Stimulated activated naive B cell treated with anti-CD40 and anti-IgM and Interleukin-4, amounts not matched to agents 10 μg/mL and 1 μg/mL and 100 μg/mL, for 72 hours (primary cell): ENCODE results near the gene NFATC2.
A peak's percentile ranks its signal among the peaks of the same experiment; 100 is the strongest.
"Not testable (repeated sequence)": the region's sequence is repeated elsewhere in the genome, so short reads cannot be mapped to it uniquely, and the experiment has no call there.

Experiments used
- ATAC-seq, 2 donors: fragments of 150-1000 bp; cut with Tn5 transposase; replicated peaks; 2 replicates each; pipeline ENCODE4 v1.10.0; 2021; ENCODE audit warnings: moderate library complexity in 1 of 2
- DNase-seq: peaks from one replicate; pipeline ENCODE4 v3.0.0; 2021
- H3K27ac Mint-ChIP-seq: one replicate; pipeline ENCODE4 v1.8.0; 2022; ENCODE audit warnings: mild to moderate bottlenecking, mixed read lengths
- H3K27me3 Mint-ChIP-seq, 2 donors: one replicate each; pipeline ENCODE4 v1.8.0; 2022; ENCODE audit warnings: mixed read lengths in 2 of 2
- H3K36me3 Mint-ChIP-seq, 2 donors: one replicate each; pipeline ENCODE4 v1.8.0; 2022; ENCODE audit warnings: mixed read lengths in 2 of 2, mild to moderate bottlenecking in 1 of 2
- H3K4me1 Mint-ChIP-seq, 2 donors: one replicate each; pipeline ENCODE4 v1.8.0; 2022; ENCODE audit warnings: mixed read lengths in 2 of 2, mild to moderate bottlenecking in 1 of 2
- H3K4me3 Mint-ChIP-seq, 2 donors: one replicate each; pipeline ENCODE4 v1.8.0; 2022; ENCODE audit warnings: mild to moderate bottlenecking in 2 of 2, mixed read lengths in 2 of 2, moderate library complexity in 1 of 2
- H3K9me3 Mint-ChIP-seq, 2 donors: one replicate each; pipeline ENCODE4 v1.8.0; 2022; ENCODE audit warnings: mixed read lengths in 2 of 2, mild to moderate bottlenecking in 1 of 2

The NFATC2 gene

DNA sequence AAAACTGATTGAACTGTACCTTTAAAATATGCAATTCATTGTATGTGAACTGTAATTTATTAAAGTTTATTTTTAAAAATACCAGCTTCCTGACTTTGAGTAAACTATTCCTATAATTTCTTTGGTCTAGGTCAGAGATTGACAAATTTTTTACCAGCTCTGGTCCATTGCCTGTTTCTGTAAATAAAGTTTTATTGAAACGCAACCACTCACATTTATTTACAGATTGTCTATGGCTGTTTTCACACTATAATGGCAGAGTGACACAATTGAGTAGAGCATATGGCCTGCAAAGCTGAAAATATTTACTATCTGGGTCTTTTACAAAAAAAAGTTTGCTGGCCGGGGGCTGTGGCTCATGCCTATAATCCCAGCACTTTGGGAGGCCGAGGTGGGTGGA is 33.0 kb upstream of the NFATC2 start:
- ATAC-seq = no peak
- DNase-seq = no peak
- Mint-ChIP-seq H3K4me1 (no peaks in the 10 kb centered on the region), H3K9me3 (peaks cover 0 to 2% of the 10 kb centered on the region in 2 donors), H3K36me3 (no peaks in the 10 kb centered on the region), H3K27ac (no peak overlapping the region), H3K4me3 (no peak overlapping the region), H3K27me3 (peaks cover 13 to 28% of the 10 kb centered on the region in 2 donors)

- Mint-ChIP-seq H3K4me3 (no peak overlapping the region), H3K27ac (no peak overlapping the region), H3K4me1 (no peaks in the 10 kb centered on the region), H3K27me3 (peaks cover 16 to 33% of the 10 kb centered on the region in 2 donors), H3K36me3 (no peaks in the 10 kb centered on the region), H3K9me3 (peaks cover 0 to 2% of the 10 kb centered on the region in 2 donors)
- DNase-seq = no peak
- peak in 1 of 2 donors; percentile 36 for ATAC-seq
Observed at GRCh38 chr20:51574248-51575033, 31.9 kb upstream of the NFATC2 start.

- H3K4me3 Mint-ChIP-seq = no peak overlapping the region
- no peaks in the 10 kb centered on the region for H3K36me3 Mint-ChIP-seq
- H3K9me3 Mint-ChIP-seq = peaks cover 3 to 5% of the 10 kb centered on the region in 2 donors
Observed at GRCh38 chr20:51573576-51574243, 31.2 kb upstream of the NFATC2 start.

DNA sequence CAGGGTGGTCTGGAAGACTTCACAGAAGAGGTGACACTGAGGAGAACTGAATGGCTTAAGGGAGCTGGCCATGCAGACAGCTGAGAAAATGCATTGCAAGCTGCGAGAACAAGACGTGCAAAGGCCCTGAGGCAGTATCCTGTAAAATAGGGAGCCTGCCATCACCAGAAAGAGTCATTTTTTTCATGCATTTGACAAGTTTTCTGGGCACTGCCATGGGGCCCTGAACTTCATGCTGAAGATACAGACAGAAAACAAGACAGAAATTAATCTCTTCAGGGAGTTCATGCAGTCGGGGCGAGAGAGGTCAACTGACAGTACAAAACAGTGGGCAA is 28.9 kb upstream of the NFATC2 start:
- Mint-ChIP-seq H3K36me3 (peaks cover 2 to 7% of the 10 kb centered on the region in 2 donors), H3K27ac (no peak overlapping the region), H3K4me1 (peaks cover 0 to 2% of the 10 kb centered on the region in 2 donors), H3K9me3 (peaks cover 11 to 14% of the 10 kb centered on the region in 2 donors), H3K4me3 (no peak overlapping the region), H3K27me3 (peaks cover 27 to 44% of the 10 kb centered on the region in 2 donors)
- DNase-seq (no peak), ATAC-seq (no peak)

More at GRCh38 chr20:51573576-51574243, 31.2 kb upstream of the NFATC2 start:
- Mint-ChIP-seq H3K27ac (no peak overlapping the region), H3K4me1 (no peaks in the 10 kb centered on the region), H3K27me3 (peaks cover 20 to 35% of the 10 kb centered on the region in 2 donors)
- no peak for DNase-seq
- ATAC-seq = no peak

DNA sequence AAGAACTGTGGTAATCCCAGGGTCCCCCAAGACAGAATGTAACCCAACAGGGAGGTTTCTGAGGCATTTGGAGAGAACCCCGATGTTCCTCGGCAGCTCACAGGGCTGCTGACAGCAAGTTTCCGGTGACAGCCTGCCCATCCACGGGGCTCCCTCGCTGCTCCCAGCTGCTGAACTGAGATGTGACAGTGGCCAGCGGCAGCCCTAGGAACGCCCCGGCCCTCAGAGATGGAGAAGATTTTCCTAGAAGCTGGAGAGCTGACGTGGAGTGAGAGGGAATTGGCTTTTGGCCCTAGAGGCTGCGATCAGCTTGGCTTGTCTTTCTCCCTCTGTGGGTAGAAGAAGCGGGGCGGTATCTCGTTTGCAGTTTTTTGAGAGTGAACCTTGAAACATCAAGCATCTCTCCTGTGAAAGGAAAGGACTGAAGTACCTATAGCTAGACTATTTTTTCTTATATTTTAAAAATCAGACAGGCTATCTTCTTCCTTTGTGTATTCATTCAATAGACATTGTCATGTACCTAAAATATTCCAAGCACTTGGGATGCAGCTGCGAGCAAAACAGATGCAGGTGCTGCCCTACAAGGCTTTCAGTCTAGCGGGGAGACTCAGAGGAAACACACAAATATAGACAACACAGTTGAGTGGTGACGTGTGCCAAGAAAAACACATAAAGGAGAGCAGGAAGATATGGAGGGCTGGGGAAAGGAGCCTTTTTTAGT is 28.4 kb upstream of the NFATC2 start:
- no peak overlapping the region for H3K4me3 Mint-ChIP-seq

DNA sequence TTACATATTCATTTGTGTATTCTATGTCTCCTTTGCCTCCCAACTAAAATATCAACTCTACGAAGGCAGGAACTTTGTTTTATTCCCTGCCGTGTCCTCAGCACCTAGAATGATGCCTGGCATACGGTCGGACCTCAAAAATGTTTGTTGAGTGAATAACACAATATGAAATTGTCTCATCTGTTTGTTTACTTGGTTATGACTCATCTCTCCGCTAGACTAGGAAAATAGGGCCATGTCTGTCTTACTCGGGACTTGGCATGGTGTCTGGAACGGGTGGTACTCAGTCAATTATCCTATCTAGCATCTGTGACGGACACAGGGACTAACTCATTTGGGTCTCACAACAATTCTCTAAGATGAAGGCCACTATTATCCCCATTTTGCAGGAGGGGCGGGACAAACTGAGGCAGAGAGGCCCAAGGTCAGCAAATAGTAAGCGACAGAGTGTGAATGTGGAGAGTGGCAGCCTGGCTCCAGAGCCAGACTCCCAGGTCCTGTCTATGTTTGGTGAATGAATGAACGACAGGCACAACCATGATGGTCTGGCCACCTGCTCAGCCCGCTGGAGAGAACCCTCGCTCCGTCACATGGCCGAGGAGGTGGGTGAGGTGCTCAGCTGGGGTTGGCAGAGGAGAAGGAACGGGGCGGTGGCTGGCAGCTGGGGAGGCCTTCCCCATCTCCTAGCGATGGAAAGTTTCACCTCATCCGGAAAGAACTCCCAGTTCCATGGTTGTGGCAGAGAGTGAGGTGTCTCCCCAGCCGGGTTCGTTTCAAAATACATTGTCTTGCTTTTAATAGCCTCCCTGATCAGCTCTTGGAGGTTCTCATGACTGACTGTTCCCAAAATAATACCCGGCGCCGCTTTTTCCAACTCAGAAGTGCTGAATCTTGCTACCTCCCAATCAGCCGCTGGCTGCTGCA is 27.6 kb upstream of the NFATC2 start:
- H3K36me3 Mint-ChIP-seq = peaks cover 2 to 7% of the 10 kb centered on the region in 2 donors
- H3K9me3 Mint-ChIP-seq = peaks cover 11 to 14% of the 10 kb centered on the region in 2 donors
- peaks cover 27 to 48% of the 10 kb centered on the region in 2 donors for H3K27me3 Mint-ChIP-seq
- no peak overlapping the region for H3K4me3 Mint-ChIP-seq
- DNase-seq = no peak
- no peak for ATAC-seq
- H3K4me1 Mint-ChIP-seq = peaks cover 3 to 9% of the 10 kb centered on the region in 2 donors
- no peak overlapping the region for H3K27ac Mint-ChIP-seq

More for the DNA sequence above, 28.4 kb upstream of the NFATC2 start:
- Mint-ChIP-seq H3K9me3 (peaks cover 11 to 14% of the 10 kb centered on the region in 2 donors), H3K36me3 (peaks cover 2 to 7% of the 10 kb centered on the region in 2 donors), H3K27ac (no peak overlapping the region), H3K27me3 (peaks cover 27 to 46% of the 10 kb centered on the region in 2 donors), H3K4me1 (peaks cover 3% of the 10 kb centered on the region in 2 donors)
- DNase-seq (no peak), ATAC-seq (no peak)

GRCh38 chr20:51568533-51568932 is 26.0 kb upstream of the NFATC2 start:
- not testable (repeated sequence) for DNase-seq, H3K4me1 Mint-ChIP-seq, H3K4me3 Mint-ChIP-seq, ATAC-seq, H3K36me3 Mint-ChIP-seq, H3K27ac Mint-ChIP-seq
- Mint-ChIP-seq H3K27me3 (peaks cover 36 to 56% of the 10 kb centered on the region in 2 donors), H3K9me3 (peaks cover 11 to 14% of the 10 kb centered on the region in 2 donors)

- Mint-ChIP-seq H3K4me1 (peaks cover 9 to 16% of the 10 kb centered on the region in 2 donors), H3K27me3 (peaks cover 45 to 65% of the 10 kb centered on the region in 2 donors), H3K4me3 (no peak overlapping the region), H3K36me3 (peaks cover 2 to 7% of the 10 kb centered on the region in 2 donors), H3K9me3 (peaks cover 11 to 14% of the 10 kb centered on the region in 2 donors), H3K27ac (no peak overlapping the region)
- DNase-seq (no peak), ATAC-seq (no peak)
Observed at GRCh38 chr20:51567622-51568021, 25.1 kb upstream of the NFATC2 start.

GRCh38 chr20:51566594-51566993 is 24.1 kb upstream of the NFATC2 start:
- peaks cover 3 to 7% of the 10 kb centered on the region in 2 donors for H3K36me3 Mint-ChIP-seq
- ATAC-seq = no peak
- no peak overlapping the region for H3K27ac Mint-ChIP-seq
- H3K4me3 Mint-ChIP-seq = no peak overlapping the region
- no peak for DNase-seq
- peaks cover 11 to 24% of the 10 kb centered on the region in 2 donors for H3K4me1 Mint-ChIP-seq
- H3K27me3 Mint-ChIP-seq = peaks cover 53 to 70% of the 10 kb centered on the region in 2 donors
- H3K9me3 Mint-ChIP-seq = peaks cover 11 to 14% of the 10 kb centered on the region in 2 donors

GRCh38 chr20:51565298-51566144 is 23.0 kb upstream of the NFATC2 start:
- peaks cover 59 to 72% of the 10 kb centered on the region in 2 donors for H3K27me3 Mint-ChIP-seq
- no peak overlapping the region for H3K27ac Mint-ChIP-seq
- no peak overlapping the region for H3K4me3 Mint-ChIP-seq
- H3K36me3 Mint-ChIP-seq = peaks cover 4 to 7% of the 10 kb centered on the region in 2 donors
- H3K9me3 Mint-ChIP-seq = peaks cover 11 to 14% of the 10 kb centered on the region in 2 donors
- no peak for DNase-seq
- peaks cover 19 to 35% of the 10 kb centered on the region in 2 donors for H3K4me1 Mint-ChIP-seq
- peak in 1 of 2 donors; percentile 37 for ATAC-seq

GRCh38 chr20:51563486-51564332 is 21.2 kb upstream of the NFATC2 start:
- Mint-ChIP-seq H3K9me3 (peaks cover 8 to 10% of the 10 kb centered on the region in 2 donors), H3K27me3 (peaks cover 62 to 68% of the 10 kb centered on the region in 2 donors), H3K36me3 (peaks cover 4 to 7% of the 10 kb centered on the region in 2 donors), H3K27ac (no peak overlapping the region), H3K4me1 (peaks cover 19 to 36% of the 10 kb centered on the region in 2 donors), H3K4me3 (no peak overlapping the region)
- ATAC-seq (peak; percentile 45 to 53), DNase-seq (no peak)

DNA sequence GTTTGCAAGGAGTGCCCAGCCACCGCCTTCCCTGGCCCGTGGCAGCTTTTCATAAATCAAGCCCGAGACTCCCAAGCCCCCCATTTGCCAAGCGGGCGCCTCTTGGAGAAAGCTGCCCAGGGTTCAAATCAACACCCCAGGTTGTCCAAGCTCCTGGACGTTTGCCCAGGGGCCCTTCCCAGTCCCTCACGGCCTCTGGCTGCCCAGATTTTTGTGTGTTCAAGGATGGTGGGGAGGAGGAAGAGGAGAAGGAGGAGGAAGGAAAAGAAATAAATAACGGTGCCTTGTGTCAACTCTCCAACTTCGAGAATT is 20.6 kb upstream of the NFATC2 start:
- DNase-seq (no peak), ATAC-seq (no peak)
- Mint-ChIP-seq H3K4me1 (peaks cover 19 to 36% of the 10 kb centered on the region in 2 donors), H3K27me3 (peaks cover 57 to 62% of the 10 kb centered on the region in 2 donors), H3K4me3 (peak overlapping the region; percentile 72 to 76), H3K27ac (no peak overlapping the region), H3K9me3 (peaks cover 3 to 4% of the 10 kb centered on the region in 2 donors), H3K36me3 (peaks cover 4% of the 10 kb centered on the region in 2 donors)
